Endothelial cell of umbilical vein (primary cell): Measurements from ENCODE around the gene STIM1. TPM values are rescaled to one million over a fixed set of nuclear protein-coding genes. Genes with fewer than 3 reads are reported as not detected.

Experiments used
- BruUV-seq: library from RNA; stranded (reverse); fragments of 400-500 nt; replicated peaks from 2 replicates; lab custom pipeline; 2021; lab: Mats Ljungman, UMichigan
- CTCF ChIA-PET: fragments of 300-600, 350-600 bp; sonication (Branson Sonifier 250); formaldehyde crosslinking; loops from one replicate; lab custom pipeline; 2021; ENCODE audit warnings: antibody characterized with exemption, inconsistent platforms; lab: Charles Lee
- POLR2A ChIA-PET: fragments of 300-600, 350-600 bp; sonication (Branson Sonifier 250); formaldehyde crosslinking; loops from one replicate; lab custom pipeline; 2021; ENCODE audit warnings: antibody characterized with exemption, inconsistent platforms; lab: Charles Lee
- DNase-seq: peaks from one replicate; pipeline ENCODE4 v3.0.0-alpha.2; 2011; ENCODE audit warnings: low read depth, low spot score
- FAIRE-seq: peaks from 2 replicates; lab custom pipeline; 2011; peaks lifted over from hg19 to GRCh38; lab: Jason Lieb, UNC
- H2AFZ ChIP-seq: 2 replicates; pipeline ENCODE4 v1.6.0; 2012; ENCODE audit warnings: low read depth, low read length, control low read depth, inconsistent platforms
- H3K27ac ChIP-seq: 2 replicates; pipeline ENCODE4 v1.5.1; 2011; ENCODE audit warnings: low read depth, mild to moderate bottlenecking, control low read depth, low read length, moderate library complexity; ENCODE audit not compliant: insufficient read depth
- H3K27me3 ChIP-seq, 2 experiments: 2 replicates each; pipeline versions ENCODE4 v1.6.0 to v1.6.1; 2011; ENCODE audit warnings: low read length in 2 of 2, mixed read lengths in 1 of 2; ENCODE audit not compliant: control insufficient read depth in 2 of 2, insufficient read depth in 2 of 2
- H3K36me3 ChIP-seq, 2 experiments: 2 replicates in 1 of 2; 3 replicates in 1 of 2; pipeline ENCODE4 v1.5.1; 2011; ENCODE audit warnings: low read length in 2 of 2, mild to moderate bottlenecking in 1 of 2, moderate library complexity in 1 of 2; ENCODE audit not compliant: control insufficient read depth in 2 of 2, insufficient read depth in 2 of 2; ENCODE audit errors: extremely low read depth in 1 of 2
- H3K4me1 ChIP-seq: 3 replicates; pipeline ENCODE4 v1.5.1; 2011; ENCODE audit warnings: mild to moderate bottlenecking, low read length; ENCODE audit not compliant: control insufficient read depth, insufficient read depth; ENCODE audit errors: extremely low read depth
- H3K4me2 ChIP-seq: 2 replicates; pipeline ENCODE4 v1.6.1; 2011; ENCODE audit warnings: low read length, control low read depth, mixed read lengths; ENCODE audit not compliant: insufficient read depth
- H3K4me3 ChIP-seq, 3 experiments: fragments of 200-600 bp in 1 of 3; sonication (generic), shearing (Covaris generic) in 1 of 3; replicated peaks in 1 of 3; 2 replicates each; pipeline ENCODE4 v1.5.1; 2011 to 2016; ENCODE audit warnings: control low read depth in 3 of 3, low read length in 3 of 3, mild to moderate bottlenecking in 2 of 3, inconsistent platforms in 1 of 3, low read depth in 1 of 3, moderate library complexity in 1 of 3; ENCODE audit not compliant: insufficient read depth in 1 of 3
- H3K79me2 ChIP-seq: 2 replicates; pipeline ENCODE4 v1.6.0; 2012; ENCODE audit warnings: low read length, inconsistent platforms; ENCODE audit not compliant: control insufficient read depth, insufficient read depth
- H3K9ac ChIP-seq: replicated peaks from 2 replicates; pipeline ENCODE3; 2011; ENCODE audit warnings: low read length, control low read depth; ENCODE audit not compliant: insufficient read depth; ENCODE audit errors: extremely low read depth
- H3K9me1 ChIP-seq: replicated peaks from 3 replicates; pipeline ENCODE4 v1.6.0; 2011; ENCODE audit warnings: mild to moderate bottlenecking, low read length; ENCODE audit not compliant: control insufficient read depth, insufficient read depth; ENCODE audit errors: extremely low read depth
- H3K9me3 ChIP-seq: replicated peaks from 2 replicates; pipeline ENCODE4 v1.5.1; 2012; ENCODE audit warnings: low read length, inconsistent platforms; ENCODE audit not compliant: control insufficient read depth, insufficient read depth
- H4K20me1 ChIP-seq: replicated peaks from 2 replicates; pipeline ENCODE3; 2011; ENCODE audit warnings: mild to moderate bottlenecking, low read length; ENCODE audit not compliant: control insufficient read depth, insufficient read depth; ENCODE audit errors: extremely low read depth
- CTCF ChIP-seq, 2 donors: IDR thresholded peaks; 1 replicate in 1 of 2; 2 replicates in 1 of 2; pipeline ENCODE4 v1.5.1; 2011; ENCODE audit warnings: low read length in 2 of 2, mild to moderate bottlenecking in 2 of 2, moderate library complexity in 2 of 2, control low read depth in 1 of 2, inconsistent platforms in 1 of 2, low read depth in 1 of 2; ENCODE audit not compliant: insufficient read depth in 1 of 2; ENCODE audit errors: extremely low read depth in 1 of 2
- EZH2 ChIP-seq: IDR thresholded peaks from 2 replicates; pipeline ENCODE4 v1.6.1; 2012; ENCODE audit warnings: borderline replicate concordance, low read depth, mild to moderate bottlenecking, moderate library complexity, low read length, inconsistent platforms; ENCODE audit not compliant: severe bottlenecking
- FOS ChIP-seq: IDR thresholded peaks from 2 replicates; pipeline ENCODE4 v1.6.1; 2011; ENCODE audit warnings: mild to moderate bottlenecking, low read length, moderate library complexity, borderline replicate concordance; ENCODE audit not compliant: insufficient read depth
- GATA2 ChIP-seq: IDR thresholded peaks from 2 replicates; pipeline ENCODE4 v1.7.0; 2011; ENCODE audit warnings: low read depth, mild to moderate bottlenecking, moderate library complexity, mixed read lengths, low read length; ENCODE audit not compliant: insufficient read length, insufficient read depth
- JUN ChIP-seq: IDR thresholded peaks from 2 replicates; pipeline ENCODE4 v1.6.1; 2011; ENCODE audit warnings: borderline replicate concordance, low read depth; ENCODE audit not compliant: insufficient read length, insufficient read depth
- MAX ChIP-seq: IDR thresholded peaks from 2 replicates; pipeline ENCODE4 v1.6.1; 2011; ENCODE audit not compliant: insufficient read depth, insufficient read length
- MYC ChIP-seq: IDR thresholded peaks from one replicate; pipeline ENCODE4 v1.6.1; 2011; ENCODE audit warnings: mild to moderate bottlenecking, low read depth, low read length
- POLR2A ChIP-seq: IDR thresholded peaks from 2 replicates; pipeline ENCODE4 v1.6.1; 2012; ENCODE audit warnings: low read depth, mild to moderate bottlenecking, control low read depth, low read length
- POLR2AphosphoS5 ChIP-seq: IDR thresholded peaks from 2 replicates; pipeline ENCODE4 v1.6.1; 2012; ENCODE audit warnings: low read depth, mild to moderate bottlenecking, control low read depth, low read length, moderate library complexity; ENCODE audit not compliant: insufficient read depth
- dilution Hi-C: fragments of 300-500 bp; cut with MboI; formaldehyde crosslinking; loops from one replicate; pipeline ENCODE4 v1.15.0; 2019; ENCODE audit warnings: low sequenced_read_pairs; ENCODE audit not compliant: extremely low pct_ligation_motif_present
- intact Hi-C: fragments of 100-400 bp; cut with micrococcal nuclease; formaldehyde crosslinking; loops from one replicate; pipeline ENCODE4 v1.10.0; 2022
- polyA plus RNA-seq, 4 experiments: library from polyadenylated mRNA; depleted of rRNA in 3 of 4; stranded (reverse) in 3 of 4; unstranded in 1 of 4; fragments of >200 nt; gene quantifications; 2 replicates each; pipeline versions ENCODE4 v1.2.1 to v1.2.3, GENCODE V29; 2011 to 2012; ENCODE audit warnings: missing spikeins in 1 of 4
- total RNA-seq: library from RNA; stranded (reverse); gene quantifications from 2 replicates; pipeline ENCODE4 v1.2.3, GENCODE V29; 2021

STIM1 gene
- total and polyA plus RNA-seq, 2 donors (not counting 3 experiments of a cell fraction or from before 2014, with no cell fraction given): 32.7 to 33.4 TPM

GRCh38 chr11:3836903-3837302, 18.6 kb upstream of the STIM1 start:
- no peaks in the 10 kb centered on the region for H3K36me3 ChIP-seq
- peaks cover 40% of the 10 kb centered on the region for H3K4me1 ChIP-seq
- no peaks in the 10 kb centered on the region for H3K9me3 ChIP-seq
- H2AFZ ChIP-seq: no peak overlapping the region
- no peaks in the 10 kb centered on the region for H4K20me1 ChIP-seq
- ChIA-PET CTCF (interaction anchor here (1.0 to 2.7 kb wide), 3 partner anchors 13 to 236 kb away, joined by 3 to 14 read pairs (median 8); partner anchors contain the start of gene PGAP2), POLR2A (interaction anchor here (0.7 kb wide), 1 partner anchor 152 kb away, joined by 10 read pairs; no protein-coding TSS in a partner anchor)
- BruUV-seq: no TSS peak
- intact Hi-C loops: no loop called here
- no peak overlapping the region for H3K4me2 ChIP-seq
- no peak overlapping the region for H3K9ac ChIP-seq
- no peaks in the 10 kb centered on the region for H3K27me3 ChIP-seq
- H3K4me3 ChIP-seq: no peak overlapping the region
- TF ChIP-seq POLR2A (no peak), JUN (no peak), FOS (no peak), EZH2 (no peak), CTCF (IDR thresholded peaks at IDR 0.05; ENCODE audit: extremely low read depth in 1 of 2, insufficient read depth in 1 of 2, low read depth in 1 of 2, low read length in 2 of 2) (no peak), MYC (no peak), MAX (no peak), GATA2 (no peak), POLR2AphosphoS5 (no peak)
- peaks cover 77% of the 10 kb centered on the region for H3K79me2 ChIP-seq
- no peak for FAIRE-seq
- dilution Hi-C loops: no loop called here
- DNase-seq: no peak
- H3K9me1 ChIP-seq: no peaks in the 10 kb centered on the region
- no peak overlapping the region for H3K27ac ChIP-seq
